ENCODE measurements around the gene OPCML.

The OPCML gene

DNA sequence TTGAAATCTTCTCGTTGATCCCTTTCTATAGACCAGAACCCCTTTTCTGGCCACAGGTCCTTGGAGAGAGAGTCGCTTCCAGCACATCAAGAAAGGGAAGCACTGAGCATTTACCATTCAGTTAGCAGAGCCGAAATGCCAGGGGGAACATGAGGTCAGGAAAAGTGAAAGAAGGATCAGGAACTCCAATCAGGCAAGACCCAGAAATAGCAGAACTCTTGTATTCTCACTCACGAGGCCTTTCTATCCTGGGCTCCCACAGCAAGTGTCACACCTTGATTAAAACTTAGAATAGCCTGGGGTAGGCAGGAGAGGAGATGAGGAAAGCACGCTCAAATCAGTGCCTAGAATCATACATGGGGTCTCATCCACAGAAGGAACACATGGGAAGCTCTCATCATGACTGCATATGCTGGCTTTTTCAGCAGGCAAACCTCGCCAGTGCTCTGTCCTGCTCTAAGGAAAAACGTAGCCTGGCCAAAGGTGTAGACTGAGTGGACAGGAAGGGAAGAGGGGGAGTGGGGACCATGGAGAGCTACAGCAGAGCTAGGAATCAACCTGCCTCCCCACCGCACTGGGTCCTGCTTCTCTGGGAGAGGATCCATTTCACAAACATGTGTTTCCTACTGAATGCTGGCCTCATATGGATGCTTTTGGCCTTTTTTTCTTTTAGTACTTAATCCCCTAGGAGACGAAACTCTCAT lies 40.5 kb downstream of the OPCML start:
- H3K9ac ChIP-seq (ENCODE audit: low read length), result no peak overlapping the region
- H4K20me1 ChIP-seq (ENCODE audit: low read depth, low read length), result no peaks in the 10 kb centered on the region
- H3F3A ChIP-seq (ENCODE audit: insufficient read depth), result no peaks in the 10 kb centered on the region
- TF ChIP-seq EZH2phosphoT487 (conservative IDR thresholded peaks at IDR 0.05; ENCODE audit: low read length), result no peak
- TF ChIP-seq, protein P1, sequence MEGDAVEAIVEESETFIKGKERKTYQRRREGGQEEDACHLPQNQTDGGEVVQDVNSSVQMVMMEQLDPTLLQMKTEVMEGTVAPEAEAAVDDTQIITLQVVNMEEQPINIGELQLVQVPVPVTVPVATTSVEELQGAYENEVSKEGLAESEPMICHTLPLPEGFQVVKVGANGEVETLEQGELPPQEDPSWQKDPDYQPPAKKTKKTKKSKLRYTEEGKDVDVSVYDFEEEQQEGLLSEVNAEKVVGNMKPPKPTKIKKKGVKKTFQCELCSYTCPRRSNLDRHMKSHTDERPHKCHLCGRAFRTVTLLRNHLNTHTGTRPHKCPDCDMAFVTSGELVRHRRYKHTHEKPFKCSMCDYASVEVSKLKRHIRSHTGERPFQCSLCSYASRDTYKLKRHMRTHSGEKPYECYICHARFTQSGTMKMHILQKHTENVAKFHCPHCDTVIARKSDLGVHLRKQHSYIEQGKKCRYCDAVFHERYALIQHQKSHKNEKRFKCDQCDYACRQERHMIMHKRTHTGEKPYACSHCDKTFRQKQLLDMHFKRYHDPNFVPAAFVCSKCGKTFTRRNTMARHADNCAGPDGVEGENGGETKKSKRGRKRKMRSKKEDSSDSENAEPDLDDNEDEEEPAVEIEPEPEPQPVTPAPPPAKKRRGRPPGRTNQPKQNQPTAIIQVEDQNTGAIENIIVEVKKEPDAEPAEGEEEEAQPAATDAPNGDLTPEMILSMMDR (IDR thresholded peaks at IDR 0.05; ENCODE audit: insufficient read depth, low read length, poor library complexity, severe bottlenecking), result no peak
- no peaks in the 10 kb centered on the region for H3K9me2 ChIP-seq (replicated peaks; ENCODE audit: insufficient read depth, low read length)
- H2AFZ ChIP-seq (ENCODE audit: low read depth, low read length, severe bottlenecking), result no peak overlapping the region
- no peaks in the 10 kb centered on the region for H3K27me3 ChIP-seq (ENCODE audit: low read length)
- no peaks in the 10 kb centered on the region for H3K36me3 ChIP-seq (ENCODE audit: low read length)
- H3K9me3 ChIP-seq (ENCODE audit: insufficient read depth, low read length), result no peaks in the 10 kb centered on the region
- no peak overlapping the region for H3K4me3 ChIP-seq (ENCODE audit: insufficient read depth, low read length, poor library complexity, severe bottlenecking)
- no peaks in the 10 kb centered on the region for H3K79me2 ChIP-seq (ENCODE audit: insufficient read depth, low read length)
- H3K4me2 ChIP-seq (ENCODE audit: low read depth, low read length, poor library complexity, severe bottlenecking), result no peak overlapping the region
- no peak overlapping the region for H3K27ac ChIP-seq (ENCODE audit: low read depth, low read length)

DNA sequence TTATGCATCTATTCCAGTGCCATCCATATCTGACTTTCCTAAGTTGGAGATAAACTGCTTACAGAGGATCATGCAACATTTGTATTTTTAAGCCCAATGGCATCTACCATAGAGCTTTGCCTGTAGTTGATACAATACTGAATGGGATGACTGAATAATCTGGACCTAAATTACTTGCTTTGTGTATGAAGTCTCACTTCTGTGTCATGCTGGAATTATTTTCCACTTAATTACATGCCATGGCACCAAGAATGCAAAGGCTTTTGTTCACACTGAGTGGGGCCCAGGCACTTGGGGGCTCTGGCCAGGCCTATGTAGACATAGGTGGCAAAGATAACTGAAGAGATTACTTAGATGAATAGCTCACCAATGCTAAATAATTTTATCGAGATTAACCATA lies 51.6 kb downstream of the OPCML start:
- H2AFZ ChIP-seq (ENCODE audit: low read depth, low read length, severe bottlenecking), result no peak overlapping the region
- TF ChIP-seq EZH2phosphoT487 (conservative IDR thresholded peaks at IDR 0.05; ENCODE audit: low read length), result no peak
- TF ChIP-seq, protein P1 (IDR thresholded peaks at IDR 0.05; ENCODE audit: insufficient read depth, low read length, poor library complexity, severe bottlenecking), result no peak
- no peak overlapping the region for H3K4me2 ChIP-seq (ENCODE audit: low read depth, low read length, poor library complexity, severe bottlenecking)
- H4K20me1 ChIP-seq (ENCODE audit: low read depth, low read length), result no peaks in the 10 kb centered on the region
- no peak overlapping the region for H3K4me3 ChIP-seq (ENCODE audit: insufficient read depth, low read length, poor library complexity, severe bottlenecking)
- H3K27ac ChIP-seq (ENCODE audit: low read depth, low read length), result no peak overlapping the region
- H3F3A ChIP-seq (ENCODE audit: insufficient read depth), result no peaks in the 10 kb centered on the region
- H3K9me3 ChIP-seq (ENCODE audit: insufficient read depth, low read length), result no peaks in the 10 kb centered on the region
- H3K79me2 ChIP-seq (ENCODE audit: insufficient read depth, low read length), result no peaks in the 10 kb centered on the region
- no peaks in the 10 kb centered on the region for H3K36me3 ChIP-seq (ENCODE audit: low read length)
- H3K27me3 ChIP-seq (ENCODE audit: low read length), result no peaks in the 10 kb centered on the region
- no peak overlapping the region for H3K9ac ChIP-seq (ENCODE audit: low read length)
- no peaks in the 10 kb centered on the region for H3K9me2 ChIP-seq (replicated peaks; ENCODE audit: insufficient read depth, low read length)

DNA sequence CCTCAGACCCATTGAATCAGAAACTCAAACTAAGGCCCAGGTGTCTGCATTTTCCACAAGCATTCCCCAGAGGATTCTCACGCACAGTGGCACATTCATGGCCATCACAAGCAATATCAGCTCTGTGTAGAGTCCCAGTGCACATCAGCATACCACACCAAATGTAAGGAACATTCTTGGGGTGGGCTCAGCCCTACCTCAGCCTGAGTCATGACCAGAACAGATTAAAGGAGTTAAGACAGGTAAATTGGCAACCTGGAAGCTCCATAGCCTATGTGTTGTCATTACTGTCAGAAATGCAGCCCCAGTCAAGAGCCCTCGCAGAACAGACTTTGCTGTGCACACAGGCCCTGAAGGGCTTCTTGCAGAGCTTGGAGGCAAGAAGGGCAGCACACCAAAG lies 53.1 kb downstream of the OPCML start:
- no peak overlapping the region for H3K4me2 ChIP-seq (ENCODE audit: low read depth, low read length, poor library complexity, severe bottlenecking)
- no peaks in the 10 kb centered on the region for H3K27me3 ChIP-seq (ENCODE audit: low read length)
- H3K9me2 ChIP-seq (replicated peaks; ENCODE audit: insufficient read depth, low read length), result no peaks in the 10 kb centered on the region
- no peaks in the 10 kb centered on the region for H3K9me3 ChIP-seq (ENCODE audit: insufficient read depth, low read length)
- H3K36me3 ChIP-seq (ENCODE audit: low read length), result no peaks in the 10 kb centered on the region
- no peak overlapping the region for H2AFZ ChIP-seq (ENCODE audit: low read depth, low read length, severe bottlenecking)
- H3F3A ChIP-seq (ENCODE audit: insufficient read depth), result no peaks in the 10 kb centered on the region
- no peaks in the 10 kb centered on the region for H3K79me2 ChIP-seq (ENCODE audit: insufficient read depth, low read length)
- no peak overlapping the region for H3K9ac ChIP-seq (ENCODE audit: low read length)
- H3K27ac ChIP-seq (ENCODE audit: low read depth, low read length), result no peak overlapping the region
- TF ChIP-seq EZH2phosphoT487 (conservative IDR thresholded peaks at IDR 0.05; ENCODE audit: low read length), result no peak
- TF ChIP-seq, protein P1 (IDR thresholded peaks at IDR 0.05; ENCODE audit: insufficient read depth, low read length, poor library complexity, severe bottlenecking), result no peak
- H3K4me3 ChIP-seq (ENCODE audit: insufficient read depth, low read length, poor library complexity, severe bottlenecking), result no peak overlapping the region
- no peaks in the 10 kb centered on the region for H4K20me1 ChIP-seq (ENCODE audit: low read depth, low read length)
